GM18909 (cell line): ENCODE measurements around the gene CDA.

ENCODE experiments used
- ATAC-seq: cut with Tn5 transposase; IDR thresholded peaks from one replicate; pipeline ENCODE4 v1.9.1; 2021; ENCODE audit warnings: mild to moderate bottlenecking; ENCODE audit not compliant: unreplicated experiment, poor library complexity

Gene CDA

DNA sequence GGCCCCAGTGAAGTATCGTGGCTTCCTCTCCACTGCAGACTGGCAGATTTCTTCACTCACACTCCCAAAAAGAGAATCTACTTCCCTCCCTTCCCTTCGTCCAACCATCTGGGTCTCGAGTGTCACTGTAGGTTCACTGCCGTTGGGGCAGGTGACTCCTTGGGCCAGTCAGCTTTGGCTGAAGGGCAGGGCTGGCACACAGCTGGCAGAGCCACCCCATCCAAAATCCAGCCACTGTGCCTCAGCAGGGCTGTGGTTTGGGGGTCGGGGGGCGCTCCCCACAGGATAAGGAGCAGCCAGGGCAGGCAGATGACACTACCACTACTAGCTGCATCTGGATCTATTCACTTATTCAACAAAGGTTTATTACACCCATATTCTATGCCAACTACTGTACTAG is 54.2 kb downstream of the CDA start:
- ATAC-seq: no peak

DNA sequence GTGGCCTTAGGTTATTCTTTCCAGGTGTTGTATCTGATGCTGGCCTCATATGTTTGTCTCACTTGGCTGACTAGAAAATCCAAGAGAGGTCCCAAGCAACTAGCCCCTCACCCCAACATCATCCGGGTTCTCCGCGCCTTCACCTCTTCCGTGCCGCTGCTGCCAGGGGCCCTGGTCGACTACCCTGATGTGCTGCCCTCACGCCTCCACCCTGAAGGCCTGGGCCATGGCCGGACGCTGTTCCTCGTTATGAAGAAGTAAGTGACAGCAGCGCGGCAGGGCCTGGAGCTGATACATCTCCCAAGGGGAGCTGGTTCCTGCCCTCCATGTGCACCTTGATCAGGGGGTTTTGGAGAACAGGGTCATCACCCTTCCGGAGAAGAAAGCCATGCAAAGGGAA is 55.5 kb downstream of the CDA start:
- ATAC-seq: no peak

DNA sequence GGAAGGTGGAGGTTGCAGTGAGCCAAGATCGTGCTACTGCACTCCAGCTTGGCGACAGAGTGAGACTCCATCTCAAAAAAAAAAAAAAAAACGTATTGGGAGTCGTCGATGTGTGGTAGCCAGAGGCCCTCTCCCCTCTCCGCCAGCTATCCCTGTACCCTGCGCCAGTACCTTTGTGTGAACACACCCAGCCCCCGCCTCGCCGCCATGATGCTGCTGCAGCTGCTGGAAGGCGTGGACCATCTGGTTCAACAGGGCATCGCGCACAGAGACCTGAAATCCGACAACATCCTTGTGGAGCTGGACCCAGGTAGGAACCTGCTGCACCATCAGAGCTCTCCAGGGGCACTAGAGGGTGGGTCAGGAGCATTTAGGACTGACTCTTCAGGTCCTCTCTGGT is 56.5 kb downstream of the CDA start:
- no peak for ATAC-seq

DNA sequence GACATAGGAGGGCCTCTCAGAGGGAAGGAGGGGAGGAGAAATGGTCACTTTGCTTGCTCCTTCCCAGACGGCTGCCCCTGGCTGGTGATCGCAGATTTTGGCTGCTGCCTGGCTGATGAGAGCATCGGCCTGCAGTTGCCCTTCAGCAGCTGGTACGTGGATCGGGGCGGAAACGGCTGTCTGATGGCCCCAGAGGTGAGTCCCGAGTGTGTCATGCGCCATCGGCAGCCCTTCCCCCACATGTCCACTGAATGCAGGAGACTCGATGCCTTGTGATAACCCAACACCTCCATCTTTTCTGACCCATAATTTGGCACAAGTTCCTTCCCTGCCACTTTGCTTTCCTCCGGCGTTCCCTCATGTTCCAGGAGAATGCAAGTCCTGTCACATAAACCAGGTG is 59.5 kb downstream of the CDA start:
- ATAC-seq: no peak

DNA sequence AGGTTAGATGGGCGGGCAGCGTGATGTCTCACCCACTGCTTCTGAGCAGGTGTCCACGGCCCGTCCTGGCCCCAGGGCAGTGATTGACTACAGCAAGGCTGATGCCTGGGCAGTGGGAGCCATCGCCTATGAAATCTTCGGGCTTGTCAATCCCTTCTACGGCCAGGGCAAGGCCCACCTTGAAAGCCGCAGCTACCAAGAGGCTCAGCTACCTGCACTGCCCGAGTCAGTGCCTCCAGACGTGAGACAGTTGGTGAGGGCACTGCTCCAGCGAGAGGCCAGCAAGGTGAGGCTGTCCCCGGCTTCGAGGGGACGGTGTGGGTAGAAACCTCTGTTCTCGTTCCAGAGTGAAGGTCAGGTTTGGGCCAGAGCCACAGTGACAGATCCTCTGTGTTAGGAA is 60.0 kb downstream of the CDA start:
- ATAC-seq: no peak

DNA sequence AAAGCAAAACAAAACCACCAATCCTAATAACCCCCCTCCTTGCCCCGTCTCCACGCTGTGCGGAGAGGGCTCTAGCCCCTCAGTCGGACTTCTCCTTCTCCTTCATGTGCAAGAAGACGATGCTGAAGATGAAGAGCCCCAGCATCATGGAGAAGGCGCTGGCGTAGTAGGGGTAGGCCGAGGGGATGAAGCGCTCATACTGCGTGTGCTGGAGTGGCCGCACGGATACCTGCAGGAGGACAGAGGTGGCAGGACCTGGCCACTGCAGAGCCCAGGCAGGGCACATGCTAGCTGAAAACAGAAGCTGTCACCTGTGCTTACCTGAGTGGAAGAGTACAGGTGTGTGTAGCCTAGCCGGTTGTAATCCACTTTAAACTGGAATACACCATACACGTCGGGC is 63.4 kb downstream of the CDA start:
- no peak for ATAC-seq

DNA sequence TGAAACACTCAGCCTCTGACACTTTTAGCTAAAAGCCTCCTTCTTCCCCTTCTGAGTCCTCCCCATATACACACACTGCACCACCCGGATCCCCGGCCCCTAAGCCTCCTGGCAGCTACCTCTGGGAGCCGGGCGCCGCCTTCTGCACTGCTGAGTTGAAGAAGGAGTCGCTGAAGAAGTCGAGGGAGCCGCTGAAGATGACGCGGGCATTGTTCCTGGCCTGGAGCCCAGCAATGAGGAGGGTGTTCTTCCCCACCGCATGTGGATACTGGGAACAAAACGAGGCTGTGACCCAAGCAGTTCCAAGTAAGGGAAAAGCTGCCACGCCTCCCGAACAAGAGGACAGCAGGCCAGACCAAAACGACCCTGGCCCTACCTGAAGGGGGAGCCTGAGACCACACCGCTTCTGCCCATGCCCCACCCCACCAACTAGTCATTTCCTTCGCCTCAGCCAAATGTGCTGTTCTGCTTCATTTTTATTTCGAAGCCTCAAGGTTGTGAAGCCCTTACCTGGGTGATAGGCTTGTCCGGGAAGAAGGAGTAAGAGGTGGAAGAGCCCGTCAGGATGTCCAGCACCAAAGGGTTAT is 65.3 kb downstream of the CDA start:
- no peak for ATAC-seq

DNA sequence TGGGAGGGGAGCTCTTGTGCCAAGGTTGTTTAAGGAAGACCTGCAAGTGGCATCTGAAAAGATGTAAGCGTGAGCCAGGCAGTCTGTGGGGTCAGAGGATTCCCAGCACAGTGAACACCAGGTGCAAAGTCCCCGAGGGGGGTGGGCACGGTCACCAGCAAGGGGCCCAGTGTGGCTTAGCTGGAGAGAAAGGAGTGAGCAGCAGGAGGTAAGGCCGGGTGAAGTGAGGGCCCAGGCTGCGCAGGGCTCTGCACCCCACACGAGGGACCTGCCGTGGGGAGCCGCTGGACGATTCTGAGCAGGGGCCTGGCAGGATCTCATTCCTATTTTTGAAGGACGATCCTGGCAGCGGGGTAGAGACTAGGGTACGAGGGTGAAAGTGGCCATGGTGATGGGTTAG is 68.1 kb downstream of the CDA start:
- no peak for ATAC-seq

DNA sequence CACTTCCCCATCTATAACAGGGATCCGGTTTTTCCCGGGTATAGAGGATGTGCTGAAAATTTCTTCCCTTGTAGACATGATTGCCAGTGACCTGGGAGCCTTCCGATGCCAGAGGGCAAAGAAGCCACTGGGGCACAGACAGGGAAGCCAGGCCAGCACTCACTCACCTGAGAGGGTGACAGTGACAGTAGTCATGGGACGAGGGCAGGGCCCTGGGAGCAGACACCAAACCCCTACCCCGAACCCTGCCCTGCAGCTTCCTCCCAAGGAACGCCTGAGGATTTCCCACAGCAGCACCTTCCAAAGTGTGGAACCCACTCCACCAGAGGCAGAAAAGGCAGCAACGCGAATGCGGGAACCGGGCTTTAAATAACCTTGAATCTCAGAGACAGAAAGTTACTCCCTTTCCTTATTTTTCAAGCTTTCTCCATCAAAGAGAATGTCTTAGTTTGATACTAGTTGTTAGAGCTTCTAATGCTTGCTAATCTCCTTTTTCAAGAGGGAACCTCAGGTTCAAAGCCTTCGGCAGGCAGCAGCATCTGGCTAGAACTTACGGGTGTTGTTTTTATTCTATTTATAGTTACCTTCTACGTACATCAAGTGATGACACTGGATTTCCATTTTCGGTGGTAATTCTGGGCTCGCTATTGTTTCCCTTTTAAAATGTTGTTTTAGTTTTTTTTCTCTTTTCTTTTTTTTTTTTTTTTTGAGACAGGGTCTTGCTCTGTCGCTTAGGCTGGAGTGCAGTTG is 69.4 kb downstream of the CDA start:
- no peak for ATAC-seq

DNA sequence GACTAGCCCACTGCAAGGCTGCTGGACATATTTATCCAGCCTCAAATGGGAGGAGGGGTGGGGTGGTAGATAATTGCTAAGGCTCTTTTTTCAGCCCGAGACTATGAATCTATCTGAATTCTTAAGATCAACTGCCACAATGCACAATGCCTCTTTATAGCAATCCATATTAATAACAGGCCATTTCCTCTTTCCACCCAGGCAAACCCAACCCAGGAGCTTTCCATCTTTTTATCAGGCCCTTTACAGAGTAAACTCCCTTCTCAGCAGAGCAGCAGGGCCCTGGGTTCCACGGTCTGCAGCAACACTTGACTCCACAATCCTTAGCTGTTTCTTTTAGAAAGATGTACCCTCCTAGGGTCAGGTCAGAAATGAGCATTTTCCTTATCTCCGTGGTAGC is 71.5 kb downstream of the CDA start:
- ATAC-seq: no peak

DNA sequence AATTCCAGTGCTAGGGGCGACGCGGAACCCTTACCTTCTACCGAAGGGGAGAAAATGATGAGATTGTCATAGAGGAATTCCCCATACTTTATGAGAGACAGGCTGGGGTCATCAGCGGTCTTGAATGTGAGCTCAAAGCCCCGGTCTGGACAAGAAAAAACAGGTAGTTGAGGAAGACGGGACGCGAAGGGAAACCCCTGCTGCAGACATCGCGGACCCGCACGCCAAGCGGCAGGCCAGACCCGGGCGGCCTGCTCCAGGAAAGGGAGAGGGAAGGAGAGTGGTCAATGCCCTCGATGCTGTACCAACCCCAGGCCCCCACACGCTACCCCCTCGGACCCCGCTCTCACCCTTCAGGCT is 71.9 kb downstream of the CDA start:
- no peak for ATAC-seq

DNA sequence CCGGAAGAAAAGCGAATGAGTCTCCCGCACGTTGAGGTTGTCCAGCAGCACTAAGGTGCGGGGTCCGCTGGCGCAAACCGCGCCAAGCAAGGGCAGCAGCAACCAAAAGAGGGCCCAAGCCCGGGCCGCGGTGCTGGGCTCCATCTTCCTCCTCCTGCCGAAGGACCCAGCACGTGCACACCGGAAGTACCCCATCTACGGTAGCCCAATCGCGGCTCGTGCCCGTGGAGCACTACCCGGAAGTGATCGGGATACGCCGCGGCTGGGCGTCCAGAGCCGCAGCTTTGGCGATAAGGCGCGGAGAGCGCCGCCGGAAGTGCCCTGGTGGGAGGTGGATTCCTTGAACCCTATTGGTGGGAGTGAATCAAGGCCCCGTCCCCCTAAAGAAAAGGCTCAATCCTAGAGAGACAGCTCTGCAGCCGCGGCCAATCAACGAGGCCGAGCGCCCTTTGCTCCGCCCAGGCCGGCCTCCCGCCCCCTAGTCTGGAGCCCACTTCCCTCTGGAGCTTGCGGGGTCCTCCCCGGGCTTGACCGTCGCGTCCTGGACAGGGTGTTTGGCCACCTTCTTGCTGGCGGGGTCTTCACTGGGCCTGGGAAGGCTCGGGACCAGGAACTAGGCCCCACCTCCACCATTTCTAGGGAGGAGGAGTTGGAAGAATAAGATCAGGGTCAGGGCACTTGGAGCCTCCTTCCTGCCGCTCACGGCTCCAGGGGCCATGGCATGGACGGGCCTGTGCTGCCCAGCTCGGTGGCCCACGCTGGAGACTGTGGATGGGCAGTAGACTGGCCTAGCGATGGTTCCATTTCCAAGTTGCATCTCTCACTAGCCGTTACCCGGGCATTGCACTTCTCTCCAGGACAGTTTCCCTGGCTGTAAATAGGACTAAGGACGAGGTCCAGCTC is 72.6 kb downstream of the CDA start, which contains the start of gene DDOST:
Gene DDOST (minus strand): TSS at position 163 of the 903 bp plus-strand sequence. CDS start 19 bp downstream, at position 144.
- peak; percentile 95 for ATAC-seq

DNA sequence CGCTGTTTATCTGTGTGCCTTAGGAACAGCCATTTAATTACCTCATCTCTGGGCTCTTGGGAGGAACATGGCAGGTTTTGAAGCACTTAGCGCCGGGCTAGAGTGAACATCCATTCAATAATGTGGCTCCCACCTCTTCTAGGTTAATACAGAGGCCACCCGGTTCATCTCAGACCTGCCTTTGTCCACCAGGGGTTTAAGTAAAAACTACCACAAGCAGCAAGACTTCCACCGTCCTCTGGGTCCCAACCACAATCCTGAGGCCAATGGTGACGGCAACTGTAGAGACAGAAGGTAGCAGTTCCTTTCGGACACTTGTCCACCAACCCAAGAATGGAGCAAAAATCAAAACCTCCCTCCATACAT is 73.2 kb downstream of the CDA start:
- ATAC-seq: no peak

DNA sequence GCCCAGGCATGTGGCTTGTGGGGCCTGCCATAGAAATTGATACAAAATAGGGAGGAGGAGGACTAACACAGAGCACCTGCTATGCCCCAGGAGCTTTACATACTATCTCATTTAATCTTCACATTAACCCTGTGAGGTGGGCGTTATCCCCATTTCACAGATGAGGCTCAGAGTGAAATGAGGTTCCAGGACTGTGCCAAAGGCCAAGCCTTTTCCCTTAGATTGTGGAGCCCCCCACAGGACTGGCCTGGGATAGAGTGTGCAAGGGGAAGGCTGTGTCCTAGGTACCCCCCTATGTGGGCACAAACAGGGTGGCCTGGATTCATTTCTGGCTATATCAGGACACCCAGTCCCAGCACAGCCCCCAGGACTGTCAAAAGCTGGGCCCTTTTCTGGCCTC is 74.5 kb downstream of the CDA start:
- ATAC-seq: no peak

DNA sequence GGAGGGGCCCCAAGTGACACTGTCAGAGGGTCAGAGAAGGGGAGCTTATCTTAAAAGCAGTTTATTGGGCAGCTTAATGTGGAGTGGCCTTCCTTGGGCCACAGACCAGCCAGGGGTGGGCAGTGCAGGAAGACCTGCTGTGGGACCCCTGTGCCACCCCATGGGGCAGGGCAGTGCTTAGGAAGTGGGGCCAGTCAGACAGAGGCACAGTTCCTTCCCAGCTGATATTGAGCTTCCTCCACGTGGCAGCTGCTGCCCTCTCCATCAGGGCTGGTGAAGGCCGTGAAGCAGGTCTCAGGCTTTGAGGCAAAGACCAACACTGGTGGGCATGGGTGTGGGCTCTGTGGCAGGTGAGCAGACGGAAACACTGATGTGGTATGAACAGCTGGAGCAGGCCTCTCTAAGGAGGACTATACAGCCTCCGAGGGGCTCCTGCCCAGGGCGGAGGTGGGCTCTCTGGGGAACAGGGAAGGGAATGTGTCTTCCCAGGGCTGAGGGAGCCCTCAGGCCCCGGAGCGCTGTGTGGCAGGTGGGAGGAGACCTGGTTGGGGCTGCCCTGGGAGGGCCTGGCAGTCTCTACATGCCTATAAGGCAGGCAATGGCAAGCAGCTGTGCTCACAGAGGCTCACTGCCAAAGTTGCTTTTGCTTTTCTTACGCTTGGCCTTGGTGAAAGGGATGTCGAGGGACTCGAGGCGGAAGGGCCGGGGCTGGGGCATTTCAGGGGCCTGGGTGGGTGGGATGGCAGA is 75.2 kb downstream of the CDA start:
- ATAC-seq: no peak

DNA sequence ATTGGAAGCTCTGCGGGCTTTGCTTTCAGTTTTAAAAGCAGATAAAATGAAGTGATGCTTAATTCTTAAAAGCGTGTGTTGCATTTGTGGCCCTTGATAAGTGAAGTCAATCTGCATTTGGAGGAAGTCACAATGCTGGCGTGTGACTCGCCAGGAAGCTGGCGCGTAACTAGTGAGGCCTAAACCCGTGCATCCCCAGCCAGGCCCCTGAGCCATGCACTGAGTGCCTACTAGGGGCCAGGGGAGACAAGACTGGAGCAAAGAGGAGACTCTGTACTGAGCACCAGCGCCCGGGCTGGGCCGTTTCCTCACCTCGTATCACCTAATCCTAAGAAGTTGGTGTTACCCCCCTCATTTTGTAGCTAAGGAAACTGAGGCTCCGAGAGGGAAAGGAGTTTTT is 76.8 kb downstream of the CDA start:
- no peak for ATAC-seq

DNA sequence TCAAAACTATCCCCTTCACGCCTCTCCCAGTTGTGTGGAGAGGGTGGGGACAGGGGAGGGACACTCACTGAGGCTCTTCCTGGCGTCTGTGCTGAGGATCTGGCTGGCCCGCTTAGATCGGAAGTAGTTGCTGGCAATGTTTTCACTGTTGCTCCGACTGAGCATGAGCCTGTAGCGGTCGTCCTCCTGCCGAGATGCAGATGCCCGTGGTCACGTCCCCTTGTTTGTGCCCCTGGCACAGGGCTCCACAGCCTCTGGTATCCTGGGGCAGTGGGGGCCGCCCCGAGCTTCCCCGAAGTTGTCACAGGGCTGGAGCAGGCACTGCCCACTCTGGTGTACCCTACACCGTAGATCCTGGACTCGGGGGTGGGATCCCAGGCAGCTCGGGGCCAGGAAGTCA is 77.2 kb downstream of the CDA start:
- no peak for ATAC-seq

DNA sequence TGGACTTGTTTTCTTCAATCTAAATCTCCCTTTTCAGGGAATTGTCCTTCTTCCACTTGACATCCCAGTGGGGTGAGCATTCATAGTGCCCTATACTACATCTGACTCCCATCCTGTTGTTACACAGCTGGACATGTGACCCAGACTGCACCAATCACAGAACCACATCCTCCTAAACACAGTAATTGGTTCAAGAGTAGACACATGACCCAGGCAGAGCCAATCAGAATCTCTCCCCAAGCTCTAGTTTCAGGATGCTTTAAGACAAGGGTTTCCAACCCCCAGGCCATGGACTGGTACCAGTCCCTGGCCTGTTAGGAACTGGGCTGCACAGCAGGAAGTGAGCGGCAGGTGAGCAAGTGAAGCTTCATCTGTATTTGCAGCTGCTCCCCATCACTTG is 77.9 kb downstream of the CDA start:
- no peak for ATAC-seq
